Myocyte (in vitro differentiated cells): ENCODE results near the gene TMEM179. TPM values are rescaled to one million over a fixed set of nuclear protein-coding genes. Genes with fewer than 3 reads are reported as not detected.
A peak's percentile ranks its signal among the peaks of the same experiment; 100 is the strongest.
"Not testable (repeated sequence)": the region's sequence is repeated elsewhere in the genome, so short reads cannot be mapped to it uniquely, and the experiment has no call there.

Experiments used
- DNase-seq: peaks from one replicate; pipeline ENCODE4 v3.0.0-alpha.2; 2012; ENCODE audit warnings: low read depth
- total RNA-seq: library from RNA; depleted of rRNA; stranded (reverse); fragments of >200 nt; gene quantifications from 2 replicates; pipeline ENCODE4 v1.2.3, GENCODE V29; 2014

TMEM179 gene
- total RNA-seq, 1 donor from 2014 or later = not detected

DNA sequence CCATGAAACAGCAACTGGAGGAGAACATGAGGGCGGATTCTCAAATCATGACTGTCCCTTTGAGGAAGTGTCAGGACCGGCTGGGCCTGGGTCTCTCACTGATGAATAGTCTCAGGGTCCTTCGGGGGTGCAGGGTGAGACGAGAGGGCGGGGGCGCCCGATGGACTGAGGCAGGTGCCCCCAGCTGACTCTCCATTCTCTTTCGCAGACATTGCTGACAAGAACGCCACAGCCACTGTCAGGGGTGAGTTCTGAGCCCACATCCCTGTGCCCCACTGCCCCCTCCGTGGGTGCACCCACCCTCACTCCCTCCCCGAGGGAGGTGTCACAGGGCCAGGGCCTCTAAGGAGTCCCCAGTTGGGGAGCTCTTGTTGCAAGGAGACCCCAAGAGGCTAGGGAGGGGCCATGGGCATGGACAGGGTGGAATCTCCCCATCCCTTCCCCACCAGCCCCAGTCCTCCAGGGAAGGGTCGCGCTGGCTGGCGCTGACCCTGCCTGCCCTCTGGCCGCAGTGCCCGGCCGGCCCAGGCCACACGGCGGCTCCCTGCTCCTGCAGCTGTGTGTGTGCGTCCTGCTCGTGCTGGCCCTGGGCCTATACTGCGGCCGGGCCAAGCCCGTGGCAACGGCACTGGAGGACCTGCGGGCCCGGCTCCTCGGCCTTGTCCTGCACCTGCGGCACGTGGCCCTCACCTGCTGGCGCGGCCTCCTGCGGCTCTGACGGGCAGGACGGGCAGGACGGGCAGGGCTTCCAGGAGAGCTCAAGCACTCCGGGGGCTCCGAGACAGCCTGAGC lies 16.3 kb downstream of the TMEM179 start:
- DNase-seq = peak; percentile 17

- peak; percentile 34 for DNase-seq
These were observed 16.9 kb downstream of the TMEM179 start for GRCh38 chr14:104587641-104588040.

GRCh38 chr14:104586832-104587620 lies 17.5 kb downstream of the TMEM179 start:
- DNase-seq = peak; percentile 61

- DNase-seq = no peak
These were observed 18.4 kb downstream of the TMEM179 start for GRCh38 chr14:104585966-104586697.

GRCh38 chr14:104584557-104584956 lies 20.0 kb downstream of the TMEM179 start:
- no peak for DNase-seq

DNA sequence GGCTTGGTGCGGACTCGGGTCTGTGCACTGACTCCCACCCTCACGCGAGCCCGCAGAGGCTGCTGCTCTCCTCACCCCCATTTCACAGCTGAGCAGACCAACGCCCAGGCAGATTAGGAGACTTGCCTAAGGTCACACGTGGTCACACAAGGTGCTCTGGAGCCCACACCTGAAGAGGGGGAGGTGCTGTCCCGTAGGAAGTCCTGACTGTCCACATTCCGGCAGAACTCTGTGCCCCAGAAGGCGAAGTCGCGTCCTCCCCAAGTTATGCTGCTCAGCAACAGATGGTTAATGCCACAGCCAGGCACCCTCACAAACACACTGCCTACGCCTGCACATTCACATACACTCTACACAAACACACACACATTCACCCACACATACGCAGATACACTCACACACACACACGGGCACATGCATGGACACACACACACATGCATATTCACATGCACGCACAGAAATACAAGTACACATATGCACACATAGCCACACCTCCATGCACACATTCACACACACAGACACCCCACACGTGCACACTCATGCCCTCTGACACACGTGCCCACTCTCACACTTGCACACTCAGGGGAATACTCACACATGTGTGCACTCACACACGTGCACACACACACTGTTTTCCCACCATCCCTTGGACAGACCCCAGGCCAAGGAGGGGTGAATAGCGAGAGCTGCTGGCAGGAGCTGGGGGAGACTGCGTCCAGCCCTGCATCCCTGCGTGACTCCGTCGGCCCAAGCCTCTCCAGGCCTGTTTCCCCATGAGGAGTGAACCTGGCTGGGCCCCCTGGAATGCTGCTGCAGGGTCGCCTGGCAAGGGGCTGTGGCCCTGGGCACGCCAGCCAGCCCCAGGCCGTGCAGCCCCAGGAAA lies 20.9 kb downstream of the TMEM179 start:
- DNase-seq = no peak

DNA sequence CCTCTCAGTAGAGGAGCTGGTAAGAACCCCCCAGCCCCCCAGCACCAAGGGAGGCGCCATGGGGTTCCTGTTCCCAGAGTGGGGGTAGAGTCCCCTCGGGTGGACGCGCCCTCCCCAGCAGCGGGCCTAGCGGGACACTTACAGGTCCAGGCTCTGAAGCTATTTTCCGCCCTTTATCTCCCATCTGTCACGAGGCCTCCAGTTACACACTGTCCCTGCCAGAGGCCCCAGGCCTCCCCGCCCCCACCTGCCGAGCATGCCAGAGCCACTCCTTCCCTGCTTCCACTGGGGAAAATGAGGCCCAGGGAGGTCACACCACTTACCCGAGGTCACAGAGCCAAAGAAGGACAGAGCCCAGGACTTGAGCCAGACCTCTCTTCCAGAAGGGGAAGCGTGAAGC lies 21.9 kb downstream of the TMEM179 start:
- peak; percentile 22 for DNase-seq

DNA sequence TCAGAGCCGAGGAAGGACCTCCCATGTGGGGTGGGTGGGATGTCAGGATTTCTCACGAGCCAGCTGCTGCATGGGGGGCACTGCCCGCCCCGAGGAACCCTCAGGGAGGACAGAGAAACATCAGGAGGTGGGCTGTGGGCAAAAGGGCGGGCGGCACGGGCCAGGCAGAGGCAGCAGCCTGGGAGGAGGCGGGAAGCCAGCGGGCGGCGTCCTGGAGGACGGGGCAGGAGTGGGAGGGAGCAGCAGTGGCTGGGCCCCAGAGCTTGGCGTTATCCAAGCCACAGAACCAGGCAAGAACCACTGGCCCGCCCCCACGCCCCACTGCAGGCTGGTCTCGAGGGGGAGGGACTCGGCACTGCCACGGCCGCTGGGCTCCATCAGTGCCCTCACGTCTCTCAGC lies 22.6 kb downstream of the TMEM179 start:
- DNase-seq = no peak

- no peak for DNase-seq
These were observed 23.1 kb downstream of the TMEM179 start for GRCh38 chr14:104581521-104581920.

GRCh38 chr14:104580961-104581360 lies 23.6 kb downstream of the TMEM179 start:
- DNase-seq = peak; percentile 42

DNA sequence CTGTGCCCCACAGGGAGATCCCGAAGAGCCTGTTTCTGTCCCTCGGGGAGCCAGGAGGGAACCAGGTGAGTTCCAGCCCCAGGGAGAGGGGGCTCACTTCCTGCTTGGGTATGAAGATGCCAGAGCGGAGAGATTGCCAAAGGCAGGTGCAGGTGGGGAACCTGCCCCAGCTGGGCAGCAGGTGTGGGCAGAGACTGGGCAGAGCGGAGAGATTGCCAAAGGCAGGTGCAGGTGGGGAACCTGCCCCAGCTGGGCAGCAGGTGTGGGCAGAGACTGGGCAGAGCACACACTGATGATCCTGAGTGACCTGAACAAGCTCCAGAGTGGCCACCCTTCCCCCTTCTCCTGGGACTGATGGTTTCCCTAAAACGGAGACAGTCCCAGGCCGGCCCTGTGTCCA lies 24.6 kb downstream of the TMEM179 start:
- DNase-seq = not testable (repeated sequence)

DNA sequence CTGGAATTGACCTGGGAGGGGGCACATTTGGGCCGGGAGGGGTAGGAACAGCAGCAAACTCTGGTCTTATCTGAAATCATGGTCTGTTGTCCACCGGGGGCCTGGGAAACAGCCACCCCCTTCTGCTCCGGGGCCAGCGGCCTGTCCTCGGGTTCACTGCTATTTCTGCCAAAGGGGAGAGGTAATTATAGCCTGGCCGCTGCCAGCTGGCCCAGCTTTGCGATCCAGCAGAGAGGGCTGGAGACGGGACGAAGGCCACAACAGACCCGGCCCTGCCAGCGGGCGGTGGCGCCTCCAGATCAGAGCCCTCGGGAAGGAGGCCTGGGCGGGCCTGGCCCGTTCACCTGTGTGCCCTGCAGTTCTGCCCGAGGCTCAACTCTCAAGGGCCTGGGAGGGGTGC lies 25.1 kb downstream of the TMEM179 start, which contains the start of gene C14orf180:
C14orf180 (plus strand) TSS at position 258 of the 400 bp plus-strand sequence. CDS start 6,667 bp downstream, outside the sequence.
- DNase-seq = peak; percentile 67

DNA sequence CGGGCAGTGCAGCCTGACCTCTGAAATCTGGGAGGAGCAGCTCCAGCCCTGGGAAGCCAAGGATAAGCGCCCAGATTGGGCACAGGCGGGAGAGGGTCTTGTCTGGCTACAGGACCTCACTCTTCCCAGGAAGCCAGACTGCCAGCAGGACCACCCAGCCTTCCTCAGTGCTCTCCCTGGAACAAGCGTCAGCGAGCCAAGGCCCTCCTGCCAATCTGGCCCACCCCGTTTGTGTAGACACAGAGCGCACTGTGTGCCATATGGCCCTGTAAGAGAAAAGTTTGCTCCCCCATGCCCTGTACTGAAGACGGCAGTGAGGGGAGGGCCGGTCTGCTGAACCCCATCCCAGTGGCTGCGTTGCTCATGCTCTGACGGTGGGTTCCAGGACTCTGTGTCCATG lies 26.3 kb downstream of the TMEM179 start:
- no peak for DNase-seq

DNA sequence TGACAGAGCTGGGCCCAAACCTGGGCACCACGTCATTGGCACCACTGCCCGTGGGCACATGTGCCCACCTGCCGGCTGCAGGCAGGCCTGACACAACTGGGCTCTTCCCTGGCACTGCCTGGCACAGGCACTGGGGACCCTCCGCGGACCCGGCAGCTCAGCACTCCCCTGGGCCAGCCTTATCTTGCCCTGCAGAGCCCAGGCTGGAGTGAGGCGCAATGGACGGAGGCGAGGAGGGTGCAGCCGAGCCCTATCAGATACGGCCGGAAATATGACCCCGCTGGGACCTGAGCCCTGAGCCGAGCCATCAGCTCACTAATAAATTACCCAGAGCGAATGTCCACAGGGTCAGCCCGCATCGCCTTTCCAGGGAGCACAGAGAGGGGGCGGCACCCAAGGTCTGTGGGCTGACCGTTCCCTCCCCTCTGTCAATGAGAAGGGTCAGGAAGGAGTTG lies 26.7 kb downstream of the TMEM179 start:
- DNase-seq = no peak

DNA sequence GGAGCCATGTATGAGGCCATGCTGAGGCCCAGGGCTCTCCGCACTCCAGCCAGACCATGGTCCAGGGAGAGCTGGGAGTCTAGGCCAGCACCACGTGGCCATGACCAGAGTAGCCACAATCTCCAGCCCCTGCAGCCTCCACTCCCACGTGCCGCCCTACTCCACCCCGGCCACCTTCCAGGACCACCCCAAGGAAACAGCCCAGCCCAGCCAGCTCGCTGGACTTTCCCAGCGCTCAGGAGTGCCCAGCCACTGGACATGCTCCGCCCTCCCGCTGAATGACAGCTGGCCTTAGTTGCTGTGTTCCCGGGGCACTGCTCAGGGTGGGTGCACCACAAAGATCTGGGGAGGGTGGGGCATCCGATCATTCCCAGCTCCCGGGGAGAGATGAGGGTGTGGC lies 27.1 kb downstream of the TMEM179 start:
- DNase-seq = no peak

GRCh38 chr14:104576970-104577332 lies 27.6 kb downstream of the TMEM179 start:
- DNase-seq = no peak

DNA sequence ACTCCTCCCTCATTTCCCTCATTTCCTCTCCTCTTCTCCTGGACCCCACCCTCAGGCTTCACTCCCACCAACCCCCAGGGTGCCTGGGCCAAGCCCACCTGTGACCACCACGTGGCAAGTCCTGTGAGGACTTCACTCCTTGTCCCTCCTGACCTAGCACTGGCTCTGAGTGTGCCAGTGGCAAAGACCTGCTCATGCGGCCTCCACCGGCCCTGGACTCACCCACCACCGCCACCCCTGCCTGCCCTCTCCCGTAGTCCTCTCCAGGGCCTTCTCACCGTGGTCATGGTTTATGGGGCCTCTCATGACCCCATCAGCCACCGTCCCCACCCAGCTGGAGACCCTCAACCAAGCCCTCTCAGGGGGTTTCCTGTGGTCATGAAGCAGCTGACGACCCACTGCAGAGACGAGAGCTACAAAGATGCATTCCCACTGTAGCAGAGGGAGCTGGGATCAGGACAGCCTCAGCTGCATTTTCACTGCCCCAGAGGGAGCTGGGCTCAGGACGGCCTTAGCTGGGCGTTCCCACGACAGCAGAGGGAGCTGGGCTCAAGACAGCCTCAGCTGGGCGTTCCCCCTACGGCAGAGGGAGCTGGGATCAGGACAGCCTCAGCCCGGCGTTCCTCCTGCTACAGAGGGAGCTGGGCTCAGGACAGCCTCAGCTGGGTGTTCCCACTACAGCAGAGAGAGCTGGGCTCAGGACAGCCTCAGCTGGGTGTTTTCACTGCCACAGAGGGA lies 28.2 kb downstream of the TMEM179 start:
- no peak for DNase-seq

GRCh38 chr14:104574978-104575583 lies 29.5 kb downstream of the TMEM179 start:
- no peak for DNase-seq

DNA sequence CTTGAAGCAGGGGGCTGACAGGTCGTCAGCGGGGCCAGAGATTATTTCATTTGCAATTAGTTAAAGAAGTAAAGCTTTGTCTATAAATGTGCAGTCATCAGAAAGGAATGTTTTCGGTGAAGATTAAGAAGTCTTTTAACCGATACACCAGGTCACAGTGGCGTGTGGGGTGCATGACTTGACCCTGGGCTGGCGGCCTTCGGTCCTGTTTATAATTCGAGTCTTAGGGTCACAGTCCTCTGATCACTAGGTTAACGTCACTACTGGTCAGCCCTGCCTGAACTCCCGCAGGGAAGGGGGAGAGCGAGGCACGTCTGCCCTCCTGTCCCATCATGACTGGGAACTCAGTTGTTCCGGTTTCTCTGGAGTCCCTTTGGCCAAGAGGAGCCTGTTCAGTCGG lies 30.0 kb downstream of the TMEM179 start:
- no peak for DNase-seq
